Left lung (tissue), 10 donors: ENCODE data around the gene ATXN10. TPM values are rescaled to one million over a fixed set of nuclear protein-coding genes. Genes with fewer than 3 reads are reported as not detected.

Experiments
- ATAC-seq: fragments of 200-7000 bp; cut with Tn5 transposase; one replicate; pipeline ENCODE4 v1.9.1; 2020; ENCODE audit warnings: moderate library complexity
- DNase-seq, 4 donors: peaks; one replicate each; pipeline ENCODE4 v3.0.0-alpha.2; 2013 to 2020
- H3K27ac ChIP-seq, 2 donors: fragments of 200-600 bp; sonication (generic) in 1 of 2; one replicate each; pipeline versions ENCODE4 v1.5.0 to v1.8.0; 2020 to 2021
- H3K27me3 ChIP-seq, 2 donors: fragments of 200-600 bp; sonication (generic) in 1 of 2; one replicate each; pipeline versions ENCODE4 v1.5.0 to v1.8.0; 2020 to 2021
- H3K36me3 ChIP-seq, 2 donors: fragments of 200-600 bp; sonication (generic) in 1 of 2; one replicate each; pipeline versions ENCODE4 v1.5.0 to v1.8.0; 2020 to 2021
- H3K4me1 ChIP-seq, 2 donors: fragments of 200-600 bp; one replicate each; pipeline ENCODE4 v1.8.0; 2021
- H3K4me3 ChIP-seq, 2 donors: fragments of 200-600 bp; sonication (generic) in 1 of 2; one replicate each; pipeline versions ENCODE4 v1.5.0 to v1.8.0; 2020 to 2021; ENCODE audit warnings: mild to moderate bottlenecking in 1 of 2
- H3K9me3 ChIP-seq, 2 donors: fragments of 200-600 bp; sonication (generic) in 1 of 2; one replicate each; pipeline versions ENCODE4 v1.5.0 to v1.8.0; 2020 to 2021
- CTCF ChIP-seq, 2 donors: fragments of 200-600 bp; sonication (generic) in 1 of 2; IDR thresholded peaks; one replicate each; pipeline versions ENCODE4 v1.5.0 to v1.8.0; 2021; ENCODE audit warnings: antibody characterized with exemption in 2 of 2
- intact Hi-C, 2 donors: fragments of 100-400 bp; cut with DNase I; formaldehyde crosslinking; loops; one replicate each; pipeline versions ENCODE4 v1.11.2 to v1.14.2; 2022
- polyA plus RNA-seq, 6 donors: library from polyadenylated mRNA; unstranded; fragments of 120-200 nt; gene quantifications; one replicate each; pipeline ENCODE4 v1.2.1, GENCODE V29; 2013; ENCODE audit not compliant: insufficient read length in 6 of 6
- total RNA-seq, 2 donors: library from RNA; stranded (reverse); fragmentation: NEBNext Ultra II Directional; extraction: Animal tissue kit (Norgen Biotek cat#: 25700); gene quantifications; one replicate each; pipeline ENCODE4 v1.2.1, GENCODE V29; 2021
- donor health status: DM: no; HTN: yes; CAD: no.
- donor health status: DM: no; HTN: no; CAD: no.

The ATXN10 gene
- total and polyA plus RNA-seq, 8 donors: 117 to 281 (median 237) TPM

DNA sequence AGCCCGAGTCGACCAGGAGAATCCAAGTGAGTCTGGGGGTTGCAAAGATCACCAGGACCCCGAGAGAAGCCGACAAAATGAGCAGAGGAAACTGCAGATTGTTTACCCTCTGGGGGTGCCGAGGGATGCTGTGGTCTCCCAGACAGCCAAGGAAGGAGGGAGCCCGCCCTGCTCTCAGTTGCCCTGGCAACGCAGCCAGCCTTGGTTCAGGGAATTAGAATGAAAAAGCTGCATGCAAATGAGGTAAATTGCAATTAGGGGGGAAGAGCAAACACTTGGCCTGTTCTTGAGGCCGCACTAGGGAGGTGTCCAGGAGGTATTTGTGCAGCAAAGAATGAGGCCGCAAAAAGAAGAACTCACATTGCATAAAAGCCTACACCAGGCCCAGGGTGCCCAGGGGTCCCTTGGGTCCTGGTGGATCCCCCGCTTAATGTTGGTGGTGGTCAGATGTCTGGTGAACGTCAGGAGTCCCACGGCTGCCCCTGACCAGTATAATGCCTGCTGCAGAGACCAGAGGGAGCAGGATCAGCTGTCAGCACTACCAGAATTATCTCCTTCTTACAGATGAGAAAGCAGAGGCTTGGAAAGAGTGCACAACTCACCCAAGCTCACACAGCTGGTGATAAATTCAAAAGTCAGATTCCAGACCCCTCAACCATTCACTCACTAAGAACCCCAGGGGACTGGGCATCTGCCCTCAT lies 40.3 kb upstream of the ATXN10 start:
- Histone ChIP-seq H3K4me3 (no peak overlapping the region), H3K27me3 (peaks cover 0 to 77% of the 10 kb centered on the region in 2 donors), H3K9me3 (no peaks in the 10 kb centered on the region), H3K4me1 (no peaks in the 10 kb centered on the region), H3K27ac (no peak overlapping the region), H3K36me3 (no peaks in the 10 kb centered on the region)
- ATAC-seq (no peak), DNase-seq (no peak)
- TF ChIP-seq CTCF (IDR thresholded peaks at IDR 0.05): no peak
- intact Hi-C loops: loop anchor here in 1 of 2 donors (10.0 kb wide), 1 partner anchor 234 kb away; no protein-coding TSS in a partner anchor

- Histone ChIP-seq H3K4me3 (no peak overlapping the region), H3K9me3 (no peaks in the 10 kb centered on the region), H3K27ac (no peak overlapping the region), H3K27me3 (peaks cover 0 to 79% of the 10 kb centered on the region in 2 donors), H3K36me3 (no peaks in the 10 kb centered on the region), H3K4me1 (no peaks in the 10 kb centered on the region)
- no peak for ATAC-seq
- no peak for DNase-seq
- intact Hi-C loops: loop anchor here in 1 of 2 donors (10.0 kb wide), 1 partner anchor 233 kb away; no protein-coding TSS in a partner anchor
- no peak for TF ChIP-seq CTCF (IDR thresholded peaks at IDR 0.05)
These were observed 39.8 kb upstream of the ATXN10 start for GRCh38 chr22:45631841-45632238.

GRCh38 chr22:45632791-45633515 lies 38.7 kb upstream of the ATXN10 start:
- H3K36me3 ChIP-seq: no peaks in the 10 kb centered on the region
- H3K4me1 ChIP-seq: peaks cover 0 to 4% of the 10 kb centered on the region in 2 donors
- no peak overlapping the region for H3K4me3 ChIP-seq
- intact Hi-C loops: loop anchor here in 1 of 2 donors (10.0 kb wide), 1 partner anchor 232 kb away; no protein-coding TSS in a partner anchor
- no peak overlapping the region for H3K27ac ChIP-seq
- DNase-seq (no peak), ATAC-seq (no peak)
- H3K9me3 ChIP-seq: no peaks in the 10 kb centered on the region
- TF ChIP-seq CTCF (IDR thresholded peaks at IDR 0.05): no peak
- H3K27me3 ChIP-seq: peaks cover 0 to 83% of the 10 kb centered on the region in 2 donors

DNA sequence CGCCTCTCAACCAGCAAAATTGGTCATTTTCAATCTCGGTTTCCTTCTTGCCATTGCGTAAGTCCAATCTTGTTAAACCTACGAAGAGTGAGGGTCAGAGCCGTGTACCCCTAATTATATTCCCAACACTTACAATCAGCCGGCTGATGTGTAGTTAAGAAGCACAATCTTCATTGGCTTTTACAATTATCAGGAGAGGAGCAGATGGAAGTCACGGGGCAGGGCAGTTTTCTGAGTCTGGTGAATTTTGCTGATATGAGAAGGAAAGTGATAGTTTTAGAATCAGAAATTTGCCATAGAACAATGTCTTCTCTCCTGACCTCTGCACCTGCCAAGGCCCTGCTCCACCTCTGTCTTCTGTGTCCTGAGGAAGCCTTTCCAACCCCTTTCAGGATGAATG lies 35.0 kb upstream of the ATXN10 start:
- intact Hi-C loops: loop anchor here in 1 of 2 donors (10.0 kb wide), 1 partner anchor 228 kb away; no protein-coding TSS in a partner anchor
- Histone ChIP-seq H3K4me3 (no peak overlapping the region), H3K4me1 (peaks cover 7 to 25% of the 10 kb centered on the region in 2 donors), H3K36me3 (no peaks in the 10 kb centered on the region), H3K27ac (no peak overlapping the region), H3K9me3 (no peaks in the 10 kb centered on the region), H3K27me3 (peaks cover 0 to 84% of the 10 kb centered on the region in 2 donors)
- ATAC-seq: no peak
- no peak for DNase-seq
- no peak for TF ChIP-seq CTCF (IDR thresholded peaks at IDR 0.05)

- DNase-seq (no peak), ATAC-seq (peak; percentile 41)
- H3K27me3 ChIP-seq: peaks cover 0 to 83% of the 10 kb centered on the region in 2 donors
- no peaks in the 10 kb centered on the region for H3K36me3 ChIP-seq
- intact Hi-C loops: loop anchor here in 1 of 2 donors (10.0 kb wide), 1 partner anchor 227 kb away; no protein-coding TSS in a partner anchor
- H3K4me3 ChIP-seq: no peak overlapping the region
- no peak overlapping the region for H3K27ac ChIP-seq
- H3K4me1 ChIP-seq: peaks cover 7 to 25% of the 10 kb centered on the region in 2 donors
- H3K9me3 ChIP-seq: no peaks in the 10 kb centered on the region
- no peak for TF ChIP-seq CTCF (IDR thresholded peaks at IDR 0.05)
These were observed 33.4 kb upstream of the ATXN10 start for GRCh38 chr22:45638197-45638596.
